Spinal cord (tissue), 4 donors: ENCODE measurements around the gene RAB13. TPM values are rescaled to one million over a fixed set of nuclear protein-coding genes. Genes with fewer than 3 reads are reported as not detected.

ENCODE experiments used
- polyA plus RNA-seq, 2 donors: library from polyadenylated mRNA; unstranded; fragments of 120-200 nt; gene quantifications; one replicate each; pipeline ENCODE4 v1.2.1, GENCODE V29; 2013; ENCODE audit not compliant: insufficient read length in 2 of 2
- small RNA-seq: library from RNA; depleted of rRNA; stranded (forward); fragments of <200 nt; gene quantifications from one replicate; pipeline ENCODE3, GENCODE V24; 2014; ENCODE audit warnings: low replicate concordance
- total RNA-seq, 2 donors: library from RNA; depleted of rRNA in 1 of 2; stranded (reverse); fragments of 120-200 nt in 1 of 2; fragments of >200 nt in 1 of 2; gene quantifications; one replicate each; pipeline versions ENCODE4 v1.2.3 to v1.2.4, GENCODE V29; 2013 to 2014

RAB13 gene
- total and polyA plus RNA-seq, 4 donors, result 17.6 to 57.1 (median 48.5) TPM

Small RNA genes within 50 kb of the gene (small RNA-seq; reads per million reads assigned to genes)
- gene MIR6737, result not detected

Other genes starting within 250 kb of the RAB13 start
- 10 to 100 TPM; 12.1 to 29.0 TPM for gene SLC27A3, start 210.9 kb downstream of the RAB13 start, total RNA-seq
- 10 to 100 TPM; 28.5 to 37.3 TPM for gene SLC27A3, start 210.9 kb downstream of the RAB13 start, polyA plus RNA-seq
- gene GATAD2B, start 63.4 kb downstream of the RAB13 start, total RNA-seq, result 10 to 100 TPM; 16.3 to 18.7 TPM
- 10 to 100 TPM; 34.6 to 35.3 TPM for gene GATAD2B, start 63.4 kb downstream of the RAB13 start, polyA plus RNA-seq
- gene DENND4B, start 39.6 kb downstream of the RAB13 start, total RNA-seq, result 10 to 100 TPM; 18.9 to 19.5 TPM
- 10 to 100 TPM; 58.7 to 74.4 TPM for gene DENND4B, start 39.6 kb downstream of the RAB13 start, polyA plus RNA-seq
- 10 to 100 TPM in 1 of 2 donors, 1 to 10 TPM in 1; 5.8 to 12.7 TPM for gene CRTC2, start 27.7 kb downstream of the RAB13 start, total RNA-seq
- 10 to 100 TPM; 35.2 to 53.1 TPM for gene CRTC2, start 27.7 kb downstream of the RAB13 start, polyA plus RNA-seq
- 10 to 100 TPM; 30.5 to 66.0 TPM for gene SLC39A1, start 22.8 kb downstream of the RAB13 start, total RNA-seq
- 10 to 100 TPM; 32.3 to 47.7 TPM for gene SLC39A1, start 22.8 kb downstream of the RAB13 start, polyA plus RNA-seq
- 10 to 100 TPM in 1 of 2 donors, 1 to 10 TPM in 1; 4.3 to 16.5 TPM for gene CREB3L4, start 18.4 kb downstream of the RAB13 start, total RNA-seq
- 10 to 100 TPM in 1 of 2 donors, 1 to 10 TPM in 1; 6.5 to 14.0 TPM for gene CREB3L4, start 18.4 kb downstream of the RAB13 start, polyA plus RNA-seq
- gene JTB, start 8.7 kb downstream of the RAB13 start, total RNA-seq, result 100 to 1,000 TPM in 1 of 2 donors, 10 to 100 TPM in 1; 79.4 to 140 TPM
- 100 to 1,000 TPM; 114 to 121 TPM for gene JTB, start 8.7 kb downstream of the RAB13 start, polyA plus RNA-seq
- gene RPS27, start 4.4 kb upstream of the RAB13 start, total RNA-seq, result 1,000 to 10,000 TPM; 1,054 to 4,447 TPM
- 1,000 to 10,000 TPM; 1,570 to 1,672 TPM for gene RPS27, start 4.4 kb upstream of the RAB13 start, polyA plus RNA-seq
- gene NUP210L, start 168.7 kb upstream of the RAB13 start, total RNA-seq, result under 1 TPM; 0.10 to 0.11 TPM
- under 1 TPM; 0.16 to 0.48 TPM for gene NUP210L, start 168.7 kb upstream of the RAB13 start, polyA plus RNA-seq
- gene TPM3, start 205.8 kb upstream of the RAB13 start, total RNA-seq, result 100 to 1,000 TPM; 147 to 235 TPM
- gene TPM3, start 205.8 kb upstream of the RAB13 start, polyA plus RNA-seq, result 100 to 1,000 TPM; 191 to 194 TPM
- gene CFAP141, start 220.0 kb upstream of the RAB13 start, total RNA-seq, result under 1 TPM; 0.66 to 0.89 TPM
- gene CFAP141, start 220.0 kb upstream of the RAB13 start, polyA plus RNA-seq, result 1 to 10 TPM; 2.3 to 5.6 TPM
- gene UBAP2L, start 234.6 kb upstream of the RAB13 start, total RNA-seq, result 10 to 100 TPM; 58.4 to 58.9 TPM
- gene UBAP2L, start 234.6 kb upstream of the RAB13 start, polyA plus RNA-seq, result 100 to 1,000 TPM; 141 to 155 TPM